Activated T-cell treated with anti-CD3 and anti-CD28 coated beads, Interleukin-2, amount 50 U/mL, for 24 hours (primary cell): ENCODE results near the gene TMEM187.

Source experiments
- DNase-seq: peaks from one replicate; pipeline ENCODE4 v3.0.0-alpha.2; 2020
- H3K27ac Mint-ChIP-seq: 2 replicates; pipeline ENCODE4 v1.8.0; 2020; ENCODE audit warnings: mild to moderate bottlenecking, mixed read lengths
- H3K27me3 Mint-ChIP-seq: 2 replicates; pipeline ENCODE4 v1.8.0; 2020; ENCODE audit warnings: mixed read lengths
- H3K36me3 Mint-ChIP-seq: 2 replicates; pipeline ENCODE4 v1.8.0; 2020; ENCODE audit warnings: low read depth, mixed read lengths
- H3K4me1 Mint-ChIP-seq: 2 replicates; pipeline ENCODE4 v1.8.0; 2020; ENCODE audit warnings: low read depth, mixed read lengths
- H3K4me3 Mint-ChIP-seq: 2 replicates; pipeline ENCODE4 v1.8.0; 2020; ENCODE audit warnings: mild to moderate bottlenecking, moderate library complexity, mixed read lengths
- H3K9me3 Mint-ChIP-seq: 2 replicates; pipeline ENCODE4 v1.8.0; 2020; ENCODE audit warnings: mixed read lengths

The TMEM187 gene, protein sequence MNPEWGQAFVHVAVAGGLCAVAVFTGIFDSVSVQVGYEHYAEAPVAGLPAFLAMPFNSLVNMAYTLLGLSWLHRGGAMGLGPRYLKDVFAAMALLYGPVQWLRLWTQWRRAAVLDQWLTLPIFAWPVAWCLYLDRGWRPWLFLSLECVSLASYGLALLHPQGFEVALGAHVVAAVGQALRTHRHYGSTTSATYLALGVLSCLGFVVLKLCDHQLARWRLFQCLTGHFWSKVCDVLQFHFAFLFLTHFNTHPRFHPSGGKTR

DNA sequence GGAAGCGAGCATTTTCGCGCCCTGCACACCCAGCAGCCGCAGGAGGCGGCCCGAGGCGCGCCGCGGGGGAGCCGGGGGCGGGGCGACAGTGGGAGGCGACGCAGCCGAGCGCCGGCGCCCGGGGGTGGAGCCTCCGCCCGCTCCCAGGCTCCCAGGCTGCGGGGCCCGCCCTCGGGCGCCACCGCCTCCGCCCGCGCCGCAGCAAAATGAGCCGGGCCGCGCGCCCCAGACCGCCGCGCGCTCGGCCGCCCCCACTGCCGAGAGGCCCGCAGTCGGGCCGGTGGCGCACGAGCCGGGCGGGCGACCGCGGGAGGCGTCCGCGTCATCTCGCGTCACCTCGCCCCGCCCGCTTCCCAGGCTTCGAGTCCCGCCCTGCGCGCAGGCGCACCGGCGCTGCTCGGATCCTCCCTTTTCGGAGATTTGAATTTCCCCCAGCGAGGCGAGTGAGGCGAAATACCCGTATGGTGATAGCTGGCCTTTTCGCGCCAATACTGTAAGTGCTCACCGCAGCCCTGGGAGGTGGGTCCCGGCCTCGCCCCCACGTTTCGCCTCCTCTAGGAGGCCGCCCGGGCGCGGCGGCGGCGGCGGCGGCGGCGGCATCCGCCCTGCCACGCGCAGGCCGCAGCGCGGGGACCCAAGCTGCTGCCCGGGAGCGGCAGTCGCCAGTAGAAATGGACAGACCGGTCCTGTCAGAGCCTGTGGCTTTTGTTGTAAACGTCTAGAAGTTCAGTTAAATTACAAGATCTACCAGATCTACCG lies at the start of gene TMEM187:
TMEM187 (plus strand) TSS at position 387 of the 759 bp plus-strand sequence. CDS start 9,309 bp downstream, outside the sequence.
- DNase-seq, result peak; percentile 94
- Mint-ChIP-seq H3K36me3 (peaks cover 40% of the 10 kb centered on the region), H3K4me1 (peaks cover 34% of the 10 kb centered on the region), H3K9me3 (no peaks in the 10 kb centered on the region), H3K27ac (peak within 1 kb of the TSS; percentile 100), H3K4me3 (peak within 1 kb of the TSS; percentile 100), H3K27me3 (peaks cover 3% of the 10 kb centered on the region)

DNA sequence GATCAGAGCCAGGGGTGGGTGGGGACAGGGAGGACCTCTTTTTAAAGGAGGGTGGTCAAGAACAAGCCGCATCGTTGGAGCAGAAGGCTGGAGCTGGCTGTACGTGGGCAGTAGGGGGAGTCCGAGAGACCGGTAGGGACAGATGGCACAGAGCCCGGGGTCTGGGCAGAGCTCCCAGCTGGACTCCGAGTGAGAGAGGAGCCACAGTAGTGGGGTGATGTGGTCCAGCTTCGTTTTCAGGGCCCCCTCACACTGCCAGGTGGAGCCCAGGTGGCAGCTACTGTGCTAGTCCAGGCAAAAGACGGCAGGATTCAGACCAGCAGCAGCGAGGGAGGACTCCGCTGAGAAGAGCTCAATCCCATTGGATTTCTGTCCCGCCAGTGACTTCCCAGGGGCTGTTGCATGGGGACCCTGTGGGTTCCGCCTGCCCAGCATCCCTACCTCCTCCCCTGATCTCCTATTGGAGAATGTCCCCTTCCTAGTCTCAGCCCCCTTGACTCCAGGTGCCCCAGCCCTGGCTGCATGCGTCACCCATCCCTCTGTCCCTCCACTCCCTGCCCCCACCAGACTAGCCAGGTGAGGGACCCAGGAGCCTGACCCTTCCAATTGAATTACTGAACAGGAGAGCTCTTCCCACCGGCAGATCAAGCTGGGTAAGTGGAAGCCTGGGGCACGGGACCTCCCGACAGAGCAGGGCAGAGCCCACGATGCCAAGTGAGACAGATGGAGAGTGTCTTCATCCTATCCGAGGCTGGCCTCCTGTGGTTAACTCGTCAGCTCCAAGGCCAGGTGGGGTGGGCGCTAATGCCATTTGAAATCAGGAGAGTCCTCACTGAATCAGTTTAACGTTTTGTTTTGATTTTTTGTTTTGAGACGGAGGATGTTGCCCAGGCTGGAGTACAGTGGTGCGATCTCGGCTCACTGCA lies 49.4 kb upstream of the TMEM187 start:
- H3K27ac Mint-ChIP-seq, result peak overlapping the region; percentile 97
- H3K9me3 Mint-ChIP-seq, result no peaks in the 10 kb centered on the region
- no peak for DNase-seq
- peaks cover 64% of the 10 kb centered on the region for H3K36me3 Mint-ChIP-seq
- peaks cover 27% of the 10 kb centered on the region for H3K27me3 Mint-ChIP-seq
- H3K4me3 Mint-ChIP-seq, result peak overlapping the region; percentile 91
- peaks cover 57% of the 10 kb centered on the region for H3K4me1 Mint-ChIP-seq

DNA sequence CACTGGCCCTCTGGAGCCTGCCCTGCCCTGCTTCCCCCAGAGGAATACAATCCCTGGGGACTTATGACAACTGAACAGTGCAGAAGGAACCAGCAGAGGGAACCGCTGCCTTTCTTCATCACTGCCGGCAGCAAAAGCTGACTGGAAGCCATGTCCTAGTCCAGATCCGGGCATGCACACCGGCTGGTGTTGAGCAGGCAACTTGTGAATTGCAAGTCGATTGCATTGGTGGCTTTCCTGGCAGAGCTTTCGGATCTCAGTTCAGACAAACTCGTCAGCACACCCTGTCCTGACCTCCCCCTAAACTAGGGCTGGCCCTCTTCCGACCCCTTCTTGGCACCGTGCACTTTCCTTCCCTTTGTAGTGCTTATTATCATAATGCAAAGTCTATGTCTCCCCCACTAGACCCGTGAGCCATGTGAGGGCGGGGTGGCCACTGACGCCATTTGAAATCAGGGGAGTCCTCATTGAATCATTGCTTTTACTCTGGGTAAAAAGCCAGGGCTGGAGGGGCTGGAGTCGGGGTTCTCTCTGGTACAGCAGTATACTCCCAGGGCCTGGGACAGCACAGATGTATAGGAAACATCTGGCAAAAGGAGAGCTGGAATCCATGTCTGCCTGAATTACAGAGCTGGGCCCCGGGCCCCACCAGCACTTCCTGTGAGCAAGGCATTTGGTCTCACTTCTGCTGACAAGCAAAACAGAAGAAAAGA lies 48.2 kb upstream of the TMEM187 start:
- Mint-ChIP-seq H3K27me3 (peaks cover 22% of the 10 kb centered on the region), H3K9me3 (no peaks in the 10 kb centered on the region), H3K4me3 (peak overlapping the region; percentile 91), H3K4me1 (peaks cover 66% of the 10 kb centered on the region), H3K27ac (peak overlapping the region; percentile 97), H3K36me3 (peaks cover 60% of the 10 kb centered on the region)
- no peak for DNase-seq

DNA sequence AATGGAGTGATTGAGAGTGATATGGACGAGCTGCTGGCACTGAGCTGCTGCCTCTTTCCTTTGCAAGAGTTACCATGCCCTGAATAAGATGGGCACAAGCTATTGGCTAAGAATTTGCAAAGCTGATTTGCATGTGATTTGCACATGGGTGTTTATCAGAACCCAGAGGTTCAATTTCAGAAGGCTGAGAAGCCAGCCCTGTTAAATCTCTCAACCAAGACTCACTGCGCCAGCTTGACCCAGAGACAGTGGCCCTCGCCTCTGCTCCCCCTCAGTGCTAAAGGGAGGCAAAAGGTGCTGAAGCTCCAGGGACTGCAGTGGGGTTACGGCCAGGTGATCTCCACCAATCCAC lies 47.2 kb upstream of the TMEM187 start:
- H3K4me1 Mint-ChIP-seq, result peaks cover 72% of the 10 kb centered on the region
- H3K9me3 Mint-ChIP-seq, result no peaks in the 10 kb centered on the region
- peak overlapping the region; percentile 91 for H3K4me3 Mint-ChIP-seq
- peaks cover 63% of the 10 kb centered on the region for H3K36me3 Mint-ChIP-seq
- peak overlapping the region; percentile 97 for H3K27ac Mint-ChIP-seq
- no peak for DNase-seq
- peaks cover 14% of the 10 kb centered on the region for H3K27me3 Mint-ChIP-seq

DNA sequence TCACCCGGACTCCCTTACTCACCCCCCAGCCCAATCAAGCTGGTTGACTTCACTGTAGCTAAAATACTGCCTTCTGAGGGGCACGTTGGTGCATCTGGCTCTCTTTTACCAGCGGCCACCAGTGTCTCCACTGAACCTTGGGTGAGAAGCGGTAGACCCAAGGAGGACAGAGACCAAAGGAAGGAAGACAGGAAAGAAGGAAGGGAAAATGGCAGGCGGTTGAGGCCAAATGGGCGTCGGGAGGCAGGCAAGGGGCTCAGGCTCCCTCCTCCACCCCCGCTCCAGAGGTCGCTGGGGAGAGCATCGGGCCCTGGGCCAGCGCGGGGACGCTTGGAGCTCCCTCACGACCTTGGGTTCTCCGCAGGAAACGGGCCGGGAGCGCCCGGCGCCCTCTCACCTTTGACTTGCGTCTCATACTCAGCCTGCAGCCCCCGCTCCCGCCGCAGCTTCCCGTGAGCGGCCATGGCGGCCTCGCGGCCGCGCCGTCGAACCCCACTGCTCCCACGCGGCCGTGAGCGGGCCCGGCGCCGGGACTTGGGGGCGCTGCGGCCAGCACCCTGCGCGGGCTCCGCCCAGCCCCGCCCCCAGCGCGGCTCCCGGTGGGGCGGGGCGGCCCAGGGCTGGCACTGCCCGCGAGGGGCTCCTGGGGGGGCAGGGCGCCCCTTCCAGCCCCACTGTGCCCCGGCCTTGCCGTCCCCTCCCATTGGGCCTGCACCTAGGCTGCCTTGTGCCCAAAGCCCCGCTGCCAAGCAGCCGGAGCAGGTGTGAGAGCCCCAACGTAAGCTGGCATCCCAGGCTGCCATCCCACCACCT lies 46.6 kb upstream of the TMEM187 start, which contains the start of gene ARHGAP4:
ARHGAP4 (minus strand) TSS at position 526 of the 813 bp plus-strand sequence; CDS start at position 464, 62 bp downstream.
- peak within 1 kb of the TSS; percentile 97 for H3K27ac Mint-ChIP-seq
- H3K4me1 Mint-ChIP-seq, result peaks cover 76% of the 10 kb centered on the region
- H3K4me3 Mint-ChIP-seq, result peak within 1 kb of the TSS; percentile 91
- peaks cover 64% of the 10 kb centered on the region for H3K36me3 Mint-ChIP-seq
- peaks cover 13% of the 10 kb centered on the region for H3K27me3 Mint-ChIP-seq
- peak; percentile 72 for DNase-seq
- no peaks in the 10 kb centered on the region for H3K9me3 Mint-ChIP-seq

DNA sequence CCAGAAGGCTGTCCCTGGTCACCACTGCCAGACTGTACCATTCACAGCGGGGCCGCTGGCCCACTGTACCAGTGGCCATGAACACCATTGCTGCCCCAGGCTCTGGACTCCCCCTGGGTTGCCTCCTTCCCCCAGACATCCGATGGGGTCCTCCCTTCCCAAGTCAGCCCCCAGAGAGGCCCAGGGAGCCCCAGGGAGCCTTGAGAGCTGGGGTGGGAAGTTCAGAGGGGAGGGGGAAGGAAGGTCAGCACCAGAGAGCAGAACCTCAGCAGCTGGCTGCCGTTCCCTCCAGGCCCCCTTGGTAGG lies 46.0 kb upstream of the TMEM187 start:
- Mint-ChIP-seq H3K27ac (peak overlapping the region; percentile 97), H3K4me1 (peaks cover 78% of the 10 kb centered on the region), H3K9me3 (no peaks in the 10 kb centered on the region), H3K4me3 (peak overlapping the region; percentile 86), H3K27me3 (peaks cover 12% of the 10 kb centered on the region), H3K36me3 (peaks cover 69% of the 10 kb centered on the region)
- no peak for DNase-seq

DNA sequence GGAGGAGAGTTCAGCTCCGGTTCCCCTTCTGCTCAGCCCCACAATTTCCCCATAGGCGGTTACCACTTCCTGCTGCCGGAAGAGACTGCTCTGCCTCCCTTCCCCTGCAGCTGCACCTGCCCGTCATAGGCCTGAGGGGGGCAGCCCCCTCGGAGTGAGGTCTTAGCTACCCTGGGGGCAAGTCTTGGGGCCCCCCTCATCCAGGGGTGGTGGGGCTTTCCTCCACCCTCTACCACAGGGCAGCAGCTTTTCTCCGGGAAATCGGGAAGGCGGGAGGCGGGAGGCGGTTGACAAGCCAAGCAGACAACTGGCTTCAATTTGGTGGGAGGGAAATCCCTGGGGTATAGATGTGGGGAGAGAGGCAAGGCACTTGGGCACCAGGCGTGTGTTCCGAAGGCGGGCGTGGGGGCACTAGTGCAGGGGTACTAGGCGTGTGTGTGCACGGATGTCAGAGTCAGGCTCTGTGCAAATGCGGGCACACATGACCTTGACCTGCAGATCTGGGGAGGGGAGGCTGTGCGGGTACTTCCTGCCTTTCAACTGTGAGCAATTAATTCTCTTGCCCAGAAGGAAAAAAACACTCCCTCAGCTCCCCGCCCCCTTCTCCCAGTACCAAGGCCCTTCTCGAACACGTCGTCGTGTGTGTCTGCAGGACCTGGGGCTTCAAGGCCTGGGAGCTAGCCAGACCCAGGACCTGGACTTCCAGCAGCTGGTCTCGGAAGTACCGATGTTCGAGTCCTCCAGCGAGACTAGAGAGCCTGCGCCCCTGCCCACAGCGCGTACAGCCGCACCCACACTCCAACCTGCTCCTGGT lies 45.5 kb upstream of the TMEM187 start:
- Mint-ChIP-seq H3K36me3 (peaks cover 71% of the 10 kb centered on the region), H3K27ac (peak overlapping the region; percentile 97), H3K4me3 (peak overlapping the region; percentile 86), H3K9me3 (no peaks in the 10 kb centered on the region), H3K27me3 (peaks cover 12% of the 10 kb centered on the region), H3K4me1 (peaks cover 76% of the 10 kb centered on the region)
- DNase-seq, result peak; percentile 80

DNA sequence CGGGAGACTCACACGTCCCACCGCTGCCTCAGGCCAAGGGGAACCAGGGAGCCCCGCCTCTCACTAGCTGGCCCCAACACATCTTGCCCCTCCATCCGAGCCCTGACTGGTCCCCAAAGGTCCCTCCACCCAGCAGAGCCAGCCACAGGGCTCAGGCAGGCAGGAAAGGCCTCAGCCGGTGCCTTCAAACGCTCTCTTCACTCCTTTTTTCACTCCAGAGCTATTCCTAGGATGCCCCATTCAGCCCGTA lies 45.0 kb upstream of the TMEM187 start:
- H3K36me3 Mint-ChIP-seq, result peaks cover 73% of the 10 kb centered on the region

DNA sequence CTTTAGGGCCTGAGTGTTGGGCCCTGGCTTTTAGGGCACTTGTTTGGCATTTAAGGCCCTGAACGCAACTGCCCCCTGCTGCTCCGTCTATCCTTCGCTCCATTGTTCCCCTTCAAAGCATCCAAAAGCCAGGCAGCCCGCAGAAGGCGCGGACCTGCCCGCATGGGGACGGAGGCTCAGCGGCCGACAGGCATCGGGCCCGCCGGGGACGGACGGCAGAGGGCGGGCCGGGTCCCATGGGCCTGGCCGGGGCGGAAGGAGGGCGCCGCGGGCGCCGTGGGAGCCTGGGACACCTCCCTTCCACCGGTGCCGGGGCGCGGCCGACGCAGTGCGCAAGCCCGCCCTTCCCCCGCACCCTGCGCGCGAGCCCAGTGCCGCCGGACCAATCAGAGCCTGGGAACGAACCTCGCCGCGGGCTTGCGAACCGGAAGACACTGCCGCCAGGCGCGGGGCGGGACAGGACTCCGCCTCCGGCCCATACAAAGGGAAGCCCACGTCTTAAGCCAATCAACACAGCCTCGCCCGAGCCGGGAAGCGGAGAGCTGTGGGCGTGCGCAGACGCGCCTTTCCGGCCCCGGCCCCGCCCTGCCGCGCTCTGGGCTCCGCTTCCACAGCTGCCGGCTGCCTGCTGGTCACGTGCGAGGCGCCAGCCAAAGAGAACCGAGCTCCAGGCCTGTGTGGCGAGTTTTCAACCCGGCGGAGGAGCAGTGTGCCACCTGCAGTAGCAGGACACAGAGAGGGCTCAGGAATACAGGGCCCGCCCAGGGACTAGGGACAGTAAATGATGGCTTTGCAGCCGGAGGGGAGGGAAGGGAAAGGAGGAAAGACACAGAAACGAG lies 44.4 kb upstream of the TMEM187 start:
- peak overlapping the region; percentile 86 for H3K4me3 Mint-ChIP-seq
- DNase-seq, result peak; percentile 95
- peaks cover 7% of the 10 kb centered on the region for H3K27me3 Mint-ChIP-seq
- peak overlapping the region; percentile 97 for H3K27ac Mint-ChIP-seq
- no peaks in the 10 kb centered on the region for H3K9me3 Mint-ChIP-seq
- H3K4me1 Mint-ChIP-seq, result peaks cover 67% of the 10 kb centered on the region
- H3K36me3 Mint-ChIP-seq, result peaks cover 75% of the 10 kb centered on the region

More for the DNA sequence above, 45.0 kb upstream of the TMEM187 start:
- H3K27me3 Mint-ChIP-seq, result peaks cover 9% of the 10 kb centered on the region
- peak overlapping the region; percentile 97 for H3K27ac Mint-ChIP-seq
- peak overlapping the region; percentile 86 for H3K4me3 Mint-ChIP-seq
- H3K4me1 Mint-ChIP-seq, result peaks cover 71% of the 10 kb centered on the region
- no peak for DNase-seq
- no peaks in the 10 kb centered on the region for H3K9me3 Mint-ChIP-seq

DNA sequence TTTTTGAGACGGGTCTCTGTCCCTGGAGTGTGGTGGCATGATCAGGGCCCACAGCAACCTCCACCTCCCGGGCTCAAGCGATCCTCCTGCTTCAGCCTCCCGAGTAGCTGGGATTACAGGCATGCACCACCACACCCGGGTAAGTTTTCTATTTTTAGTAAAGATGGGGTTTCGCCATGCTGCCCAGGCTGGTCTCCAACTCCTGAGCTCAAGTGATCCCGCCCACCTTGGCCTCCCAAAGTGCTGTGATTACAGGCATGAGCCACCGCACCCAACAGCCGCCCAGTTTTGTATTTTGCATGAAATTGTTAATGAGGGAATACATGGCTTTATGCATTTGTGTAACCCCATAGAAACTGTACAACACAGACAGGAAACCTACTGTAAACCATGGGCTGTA lies 43.7 kb upstream of the TMEM187 start:
- peaks cover 63% of the 10 kb centered on the region for H3K4me1 Mint-ChIP-seq
- peaks cover 74% of the 10 kb centered on the region for H3K36me3 Mint-ChIP-seq
- no peak for DNase-seq
- peak overlapping the region; percentile 85 for H3K27ac Mint-ChIP-seq
- no peaks in the 10 kb centered on the region for H3K9me3 Mint-ChIP-seq
- peak overlapping the region; percentile 81 for H3K4me3 Mint-ChIP-seq
- H3K27me3 Mint-ChIP-seq, result peaks cover 3% of the 10 kb centered on the region

DNA sequence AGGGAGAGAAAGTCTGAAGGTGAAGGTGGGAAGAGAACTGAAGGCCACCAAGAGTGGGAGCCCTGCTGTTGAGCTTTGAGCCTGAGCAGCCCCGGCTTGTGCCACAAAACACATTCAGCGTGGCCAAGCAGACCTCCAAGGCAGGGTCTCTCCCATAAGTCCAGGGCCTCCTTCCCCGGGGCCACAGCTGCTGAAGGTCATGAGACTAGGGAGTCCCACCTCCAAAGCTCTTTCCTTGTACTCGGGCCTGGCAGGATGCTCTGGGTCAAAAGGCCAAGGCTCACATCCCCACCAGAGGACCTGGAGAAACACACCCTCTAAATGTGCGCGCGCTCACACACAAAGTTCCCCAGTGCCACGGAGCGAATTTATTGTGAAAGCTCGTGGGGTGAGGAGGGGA lies 43.0 kb upstream of the TMEM187 start:
- no peak for DNase-seq
- H3K4me1 Mint-ChIP-seq, result peaks cover 59% of the 10 kb centered on the region
- peaks cover 73% of the 10 kb centered on the region for H3K36me3 Mint-ChIP-seq
- H3K4me3 Mint-ChIP-seq, result peak overlapping the region; percentile 81
- no peaks in the 10 kb centered on the region for H3K9me3 Mint-ChIP-seq
- peaks cover 3% of the 10 kb centered on the region for H3K27me3 Mint-ChIP-seq
- H3K27ac Mint-ChIP-seq, result peak overlapping the region; percentile 71
